ENCODE results near the gene HENMT1. TPM values are rescaled to one million over a fixed set of nuclear protein-coding genes. Genes with fewer than 3 reads are reported as not detected.
"Not testable (repeated sequence)": the region's sequence is repeated elsewhere in the genome, so short reads cannot be mapped to it uniquely, and the experiment has no call there.

Gene HENMT1
- total RNA-seq, 1 experiment from 2014 or later: not detected

DNA sequence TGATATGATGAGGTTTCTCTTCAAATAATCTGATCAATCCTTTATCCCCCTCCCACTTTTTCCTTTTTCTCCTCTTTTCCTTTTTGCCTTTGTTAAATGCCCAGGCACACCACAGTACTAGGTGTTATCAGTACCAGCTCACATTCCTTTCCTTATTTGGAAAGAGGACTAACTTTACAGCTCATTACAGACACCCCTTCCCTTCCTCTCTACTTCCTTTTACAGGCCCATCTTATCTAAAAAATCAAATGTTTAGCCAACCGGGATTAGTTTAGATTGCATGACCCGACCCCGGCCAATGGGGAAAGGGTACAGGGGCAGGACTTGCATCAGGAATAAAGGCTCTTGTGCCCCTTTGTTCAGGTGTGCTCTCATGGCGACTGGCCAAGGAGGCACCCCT, 20.8 kb upstream of the HENMT1 start:
- DNase-seq (ENCODE audit: low read depth, low spot score); in situ Hi-C loops (cut with HindIII; ENCODE audit: low pct_unique_long_range_greater_than_20kb, low sequenced_read_pairs): not testable (repeated sequence)

DNA sequence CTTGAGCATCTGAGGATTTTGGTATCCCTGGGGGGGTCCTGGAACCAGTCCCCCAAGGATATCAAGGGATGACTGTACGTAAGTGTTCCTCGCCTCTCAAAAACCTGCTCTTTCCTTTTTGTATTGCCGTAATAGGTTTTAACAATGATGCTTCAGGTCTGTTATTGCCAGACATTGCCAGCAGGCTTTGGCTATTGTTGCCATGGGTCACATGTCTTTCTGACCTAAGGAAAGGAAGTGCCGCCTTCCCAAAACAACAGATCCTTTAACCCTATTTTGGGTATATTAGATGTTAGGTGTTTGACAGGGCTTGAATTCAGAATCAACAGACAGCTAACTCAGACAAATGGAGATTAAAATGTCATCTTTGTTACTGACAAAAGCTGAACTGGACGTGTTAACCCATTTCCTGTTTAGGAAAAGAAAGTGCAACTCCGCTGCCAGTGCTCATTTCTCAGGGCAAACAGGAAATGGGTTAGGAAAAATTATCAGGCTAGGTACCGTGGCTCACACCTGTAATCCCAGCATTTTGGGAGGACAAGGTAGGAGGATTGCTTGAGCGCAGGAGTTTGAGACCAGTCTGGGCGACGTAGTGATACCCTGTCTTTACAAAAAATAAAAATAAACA, 18.8 kb upstream of the HENMT1 start:
- in situ Hi-C loops (cut with HindIII; ENCODE audit: low pct_unique_long_range_greater_than_20kb, low sequenced_read_pairs): no loop called here
- DNase-seq (ENCODE audit: low read depth, low spot score): peak; percentile 7

DNA sequence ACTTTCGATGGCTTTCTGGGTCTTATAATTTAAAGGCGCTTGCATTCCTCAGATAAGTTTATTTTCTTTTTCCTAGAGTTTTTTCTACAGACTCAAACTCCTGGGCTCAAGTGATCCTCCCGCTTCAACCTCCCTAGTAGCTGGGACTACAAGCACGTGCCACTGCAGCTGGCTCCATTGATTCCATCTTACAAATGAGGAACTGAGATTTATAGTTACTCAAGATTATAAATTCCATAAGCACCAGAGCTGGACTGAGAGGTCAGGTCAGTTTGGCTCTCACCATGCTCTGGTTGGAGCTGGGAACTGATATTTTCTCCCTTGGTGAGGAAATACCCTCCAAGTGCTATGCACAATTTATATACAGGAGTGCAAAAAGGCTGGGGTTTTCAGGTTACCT, 17.8 kb upstream of the HENMT1 start:
- no peak for DNase-seq (ENCODE audit: low read depth, low spot score)
- in situ Hi-C loops (cut with HindIII; ENCODE audit: low pct_unique_long_range_greater_than_20kb, low sequenced_read_pairs): no loop called here

DNA sequence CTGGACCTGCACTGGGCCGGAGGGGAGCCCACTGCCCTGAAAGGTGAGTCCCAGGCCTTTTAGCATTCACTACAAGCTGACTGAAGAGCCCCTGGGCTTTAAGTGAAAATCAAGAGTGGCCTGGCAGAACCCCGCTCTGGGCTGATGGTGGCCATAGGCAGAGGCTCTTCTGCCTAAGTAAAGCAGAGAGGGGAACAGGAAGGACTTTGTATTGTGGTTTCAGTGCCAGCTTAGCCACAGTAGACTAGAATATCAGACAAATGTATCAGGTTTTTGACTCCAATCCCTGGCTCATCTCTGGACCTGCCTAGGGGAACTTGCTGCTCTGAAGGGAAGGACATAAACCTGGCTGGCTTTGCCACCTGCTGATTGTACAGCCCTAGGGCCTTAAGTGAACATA, 10.2 kb upstream of the HENMT1 start:
- in situ Hi-C loops (cut with HindIII; ENCODE audit: low pct_unique_long_range_greater_than_20kb, low sequenced_read_pairs): no loop called here
- no peak for DNase-seq (ENCODE audit: low read depth, low spot score)

DNA sequence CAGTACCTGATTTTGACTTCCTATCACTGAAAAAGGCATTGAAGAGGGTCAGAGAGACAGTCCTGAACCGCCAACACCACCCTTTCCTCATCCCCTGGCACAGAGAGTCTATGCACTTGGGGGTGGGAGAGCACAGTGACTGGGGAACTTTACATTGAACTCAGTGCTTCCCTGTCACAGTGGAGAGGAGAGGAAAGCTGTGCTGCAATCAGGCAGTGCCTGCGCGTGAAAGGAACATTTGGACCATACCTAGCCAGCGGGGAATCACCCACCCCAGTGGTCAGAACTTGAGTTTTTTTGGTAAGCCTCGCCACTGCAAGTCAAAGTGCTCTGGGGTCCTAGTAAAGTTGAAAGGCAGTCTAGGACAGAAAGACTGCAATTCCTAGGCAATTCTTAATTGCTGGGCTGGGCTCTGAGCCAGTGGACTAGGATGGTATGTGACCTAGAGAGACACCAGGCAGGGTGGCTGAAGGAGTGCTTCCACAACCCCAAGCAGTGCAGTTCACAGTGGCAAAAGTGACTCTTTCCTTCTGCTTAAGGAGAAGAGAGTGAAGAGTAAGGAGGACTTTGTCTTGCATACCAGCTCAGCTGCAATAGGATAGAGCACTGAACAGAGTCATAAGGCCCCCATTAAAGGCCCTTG, 9.4 kb upstream of the HENMT1 start:
- in situ Hi-C loops (cut with HindIII; ENCODE audit: low pct_unique_long_range_greater_than_20kb, low sequenced_read_pairs): no loop called here
- DNase-seq (ENCODE audit: low read depth, low spot score): no peak

DNA sequence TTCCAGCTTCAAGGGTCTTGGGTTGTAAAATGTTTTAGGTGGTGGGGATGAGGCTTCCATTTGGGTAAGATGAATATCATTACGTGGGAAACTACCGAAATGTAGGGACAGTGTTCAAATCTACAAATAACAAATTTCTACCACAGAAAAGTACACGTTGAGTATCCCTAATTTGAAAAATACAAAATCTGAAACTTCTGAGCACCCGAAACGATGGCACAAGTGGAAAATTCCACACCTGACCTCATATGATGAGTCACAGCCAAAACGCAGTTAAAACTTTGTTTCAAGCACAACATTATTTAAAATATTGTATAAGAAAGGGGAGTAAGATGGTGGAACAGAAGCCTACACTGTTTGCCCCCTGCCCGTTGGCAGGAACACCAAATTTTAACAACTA, 8.8 kb upstream of the HENMT1 start:
- DNase-seq (ENCODE audit: low read depth, low spot score): no peak
- in situ Hi-C loops (cut with HindIII; ENCODE audit: low pct_unique_long_range_greater_than_20kb, low sequenced_read_pairs): no loop called here

DNA sequence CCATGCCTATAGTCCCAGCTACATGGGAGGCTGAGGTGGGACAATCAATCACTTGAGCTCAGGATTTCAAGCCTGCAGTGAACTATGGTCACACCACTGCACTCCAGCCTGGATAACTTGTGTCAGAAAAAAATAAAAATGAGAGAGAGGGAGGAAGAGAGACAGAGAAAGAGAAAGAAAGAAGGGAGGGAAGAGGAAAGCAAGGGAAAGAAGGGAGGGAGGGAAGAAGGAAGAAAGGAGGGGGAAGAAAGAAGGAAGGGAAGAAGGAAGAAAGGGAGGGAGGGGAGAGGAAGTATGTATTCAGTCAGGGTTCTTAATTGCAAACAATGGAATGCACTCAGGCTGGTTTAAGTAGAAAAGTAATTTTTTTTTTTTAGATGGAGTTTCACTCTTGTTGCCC, 7.9 kb upstream of the HENMT1 start:
- in situ Hi-C loops (cut with HindIII; ENCODE audit: low pct_unique_long_range_greater_than_20kb, low sequenced_read_pairs): no loop called here
- no peak for DNase-seq (ENCODE audit: low read depth, low spot score)

DNA sequence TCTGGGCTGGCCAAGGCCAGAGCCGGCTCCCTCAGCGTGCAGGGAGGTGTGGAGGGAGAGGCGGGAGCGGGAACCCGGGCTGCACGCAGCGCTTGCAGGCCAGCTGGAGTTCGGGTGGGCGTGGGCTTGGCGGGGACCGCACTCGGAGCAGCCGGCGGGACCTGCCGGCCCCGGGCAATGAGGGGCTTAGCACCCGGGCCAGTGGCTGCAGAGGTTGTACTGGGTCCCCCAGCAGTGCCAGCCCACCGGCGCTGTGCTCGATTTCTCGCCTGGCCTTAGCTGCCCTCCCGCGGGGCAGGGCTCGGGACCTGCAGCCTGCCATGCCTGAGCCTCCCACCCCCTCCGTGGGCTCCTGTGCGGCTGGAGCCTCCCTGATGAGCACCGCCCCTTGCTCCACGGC, 6.5 kb upstream of the HENMT1 start:
- DNase-seq (ENCODE audit: low read depth, low spot score); in situ Hi-C loops (cut with HindIII; ENCODE audit: low pct_unique_long_range_greater_than_20kb, low sequenced_read_pairs): not testable (repeated sequence)

DNA sequence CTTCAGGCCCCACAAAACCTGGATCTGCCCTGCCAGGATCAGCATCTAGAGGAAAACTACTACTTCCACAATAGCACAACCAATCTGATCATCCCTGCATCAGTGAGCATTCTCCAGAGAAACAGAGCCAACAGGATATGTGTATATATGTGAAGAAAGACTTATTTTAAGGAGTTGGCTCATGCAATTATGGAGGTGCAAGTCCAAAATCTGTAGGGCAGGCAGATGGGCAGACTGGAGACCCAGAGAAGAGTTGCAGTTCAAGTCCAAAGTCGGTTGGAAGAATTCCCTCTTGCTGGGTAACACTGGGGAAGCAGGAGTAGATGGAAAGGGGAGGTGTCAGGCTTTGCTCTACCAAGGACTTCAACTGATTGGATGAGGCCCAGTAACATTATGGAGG, 4.9 kb upstream of the HENMT1 start:
- no peak for DNase-seq (ENCODE audit: low read depth, low spot score)
- in situ Hi-C loops (cut with HindIII; ENCODE audit: low pct_unique_long_range_greater_than_20kb, low sequenced_read_pairs): no loop called here

DNA sequence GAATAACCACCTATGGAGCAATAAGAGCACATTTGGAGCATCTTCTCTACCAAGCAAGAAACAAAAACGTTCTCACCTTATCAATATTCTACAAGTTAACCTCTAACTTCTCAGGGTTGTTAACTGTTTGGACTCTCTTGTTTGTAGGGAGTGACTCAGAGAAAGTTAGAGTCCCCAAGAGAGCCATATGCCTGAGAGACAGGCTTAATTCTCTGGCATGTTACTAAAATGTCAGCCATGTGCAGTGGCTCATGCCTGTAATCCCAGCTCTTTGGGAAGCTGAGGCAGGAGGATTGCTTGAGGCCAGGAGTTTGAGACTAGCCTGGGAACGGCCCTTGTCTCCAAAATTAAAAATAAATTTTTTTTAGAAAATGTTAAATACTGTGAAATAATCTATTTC, 4.2 kb upstream of the HENMT1 start:
- no peak for DNase-seq (ENCODE audit: low read depth, low spot score)
- in situ Hi-C loops (cut with HindIII; ENCODE audit: low pct_unique_long_range_greater_than_20kb, low sequenced_read_pairs): no loop called here

DNA sequence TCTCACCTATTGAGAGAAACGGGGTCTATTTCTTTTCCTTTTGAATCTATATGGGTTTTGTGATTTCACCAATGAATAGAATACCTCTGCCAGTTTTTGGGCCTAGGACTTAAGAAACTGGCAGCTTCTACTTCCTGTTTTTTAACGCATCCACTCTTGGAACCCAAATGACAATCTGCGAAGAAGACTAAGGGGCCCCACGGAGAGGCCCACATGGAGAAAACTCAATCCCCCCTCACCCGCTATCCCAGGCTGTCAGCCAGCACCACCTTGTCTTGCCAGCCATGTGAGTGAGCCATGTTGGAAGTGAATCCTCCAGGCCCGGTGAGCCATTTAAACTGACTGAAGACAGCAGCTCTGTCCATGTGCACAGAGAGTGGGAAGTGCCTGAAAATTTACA, 3.6 kb upstream of the HENMT1 start:
- in situ Hi-C loops (cut with HindIII; ENCODE audit: low pct_unique_long_range_greater_than_20kb, low sequenced_read_pairs): no loop called here
- no peak for DNase-seq (ENCODE audit: low read depth, low spot score)

DNA sequence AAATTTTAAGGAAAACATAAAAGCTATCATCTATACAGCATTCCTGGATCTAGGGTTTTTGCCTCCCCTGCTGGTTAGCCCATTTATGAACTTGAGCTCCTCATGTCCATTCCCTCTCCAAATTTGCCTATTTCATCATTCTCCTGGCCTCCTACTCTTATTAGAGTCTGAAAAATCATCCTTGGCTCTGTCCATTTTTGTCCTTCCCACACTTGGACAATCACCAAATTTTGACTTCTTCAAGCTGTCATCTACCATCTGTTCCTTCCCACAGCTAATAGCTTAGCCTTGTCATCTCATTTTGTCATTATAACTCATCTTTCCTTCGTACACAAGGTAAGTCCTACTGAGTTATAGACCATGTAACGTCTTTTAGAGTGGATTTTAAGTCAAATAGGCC, 2.2 kb upstream of the HENMT1 start:
- DNase-seq (ENCODE audit: low read depth, low spot score): no peak
- in situ Hi-C loops (cut with HindIII; ENCODE audit: low pct_unique_long_range_greater_than_20kb, low sequenced_read_pairs): no loop called here

DNA sequence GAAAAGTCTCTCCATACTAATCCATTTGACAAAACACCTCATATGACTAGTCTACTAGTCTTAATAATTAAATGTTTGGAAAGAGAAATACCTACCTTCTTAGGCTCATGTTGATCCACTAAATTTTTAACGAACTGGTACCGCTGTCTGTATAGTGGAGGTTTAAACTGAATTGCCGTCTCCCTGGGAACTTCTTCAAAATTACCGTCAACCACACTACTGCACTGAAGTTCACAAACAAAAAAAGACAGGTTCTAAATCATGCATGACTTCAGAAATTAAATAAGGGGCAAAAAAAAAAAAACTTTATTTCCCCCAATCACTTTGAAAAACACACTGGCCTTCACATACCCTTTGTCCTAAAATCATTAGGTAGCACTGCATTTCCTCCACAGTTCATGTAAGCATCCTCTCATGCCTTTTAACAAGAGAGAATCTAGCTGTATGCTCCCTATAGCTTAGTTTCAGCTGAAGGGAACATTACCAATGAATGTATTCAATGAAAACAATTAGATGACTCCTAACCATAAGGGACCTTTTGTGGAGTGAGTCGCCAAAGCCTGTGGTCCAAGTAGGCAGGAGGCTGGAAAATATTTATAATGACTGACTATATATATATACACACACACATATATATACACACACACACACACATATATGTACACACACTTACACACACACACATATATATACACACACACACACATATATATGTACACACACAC, 3.4 kb downstream of the HENMT1 start:
- DNase-seq (ENCODE audit: low read depth, low spot score): no peak
- in situ Hi-C loops (cut with HindIII; ENCODE audit: low pct_unique_long_range_greater_than_20kb, low sequenced_read_pairs): no loop called here

DNA sequence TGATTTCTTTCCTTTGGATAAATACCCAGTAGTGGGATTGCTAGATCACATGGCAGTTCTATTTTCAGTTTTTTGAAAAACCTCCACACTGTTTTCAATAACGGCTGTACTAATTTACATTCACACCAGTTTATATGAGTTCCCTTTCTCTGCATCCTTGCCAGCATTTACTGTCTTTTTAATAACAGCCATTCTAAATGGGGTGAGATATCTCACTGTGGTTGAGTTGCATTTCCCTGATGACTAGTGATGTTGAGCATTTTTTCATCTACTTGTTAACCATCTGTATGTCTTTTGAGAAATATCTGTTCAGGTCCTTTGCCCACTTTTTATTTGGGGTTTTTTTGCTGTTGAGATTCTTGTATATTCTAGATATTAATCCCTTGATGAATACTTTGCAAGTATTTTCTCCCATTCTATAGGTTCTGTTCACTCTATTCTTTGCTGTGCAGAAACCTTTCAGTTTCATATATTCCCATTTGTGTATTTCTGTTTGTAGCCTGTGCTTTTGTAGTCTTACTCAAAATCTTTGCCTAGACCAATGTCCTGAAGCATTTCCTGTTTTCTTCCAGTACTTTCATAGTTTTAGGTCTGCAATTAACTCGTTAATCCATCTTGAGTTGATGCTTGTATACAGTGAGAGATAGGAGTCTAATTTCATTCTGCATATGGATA, 7.3 kb downstream of the HENMT1 start:
- in situ Hi-C loops (cut with HindIII; ENCODE audit: low pct_unique_long_range_greater_than_20kb, low sequenced_read_pairs): no loop called here
- no peak for DNase-seq (ENCODE audit: low read depth, low spot score)

DNA sequence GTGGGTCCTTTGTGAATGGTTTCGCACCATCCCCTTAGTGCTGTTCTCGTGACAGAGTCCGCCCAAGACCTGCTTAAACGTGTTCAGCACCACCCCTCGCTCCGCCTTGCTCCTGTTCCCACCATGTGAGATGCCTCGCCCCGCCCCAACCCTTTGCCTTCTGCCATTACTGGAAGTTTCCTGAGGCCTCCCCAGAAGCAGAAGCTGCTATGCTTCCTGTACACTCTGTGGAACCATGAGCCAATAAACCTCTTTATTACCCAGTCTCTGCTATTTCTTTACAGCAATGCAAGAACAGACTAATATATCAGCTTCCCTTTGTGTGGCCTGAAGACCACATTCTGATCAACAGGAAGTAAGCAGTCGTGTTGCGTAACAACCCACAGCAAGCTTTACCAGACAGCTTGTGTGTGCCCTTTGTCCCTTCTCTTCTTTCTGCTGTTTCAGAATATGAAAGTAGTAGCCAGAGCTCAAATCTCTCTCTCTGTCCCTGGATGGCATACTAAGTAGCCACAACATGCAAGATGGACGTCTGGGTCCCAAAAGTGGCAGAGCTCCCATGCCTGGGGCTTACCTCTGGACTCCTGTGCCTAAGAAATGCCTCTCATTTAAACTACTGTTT, 14.1 kb downstream of the HENMT1 start:
- in situ Hi-C loops (cut with HindIII; ENCODE audit: low pct_unique_long_range_greater_than_20kb, low sequenced_read_pairs): no loop called here
- peak; percentile 64 for DNase-seq (ENCODE audit: low read depth, low spot score)

DNA sequence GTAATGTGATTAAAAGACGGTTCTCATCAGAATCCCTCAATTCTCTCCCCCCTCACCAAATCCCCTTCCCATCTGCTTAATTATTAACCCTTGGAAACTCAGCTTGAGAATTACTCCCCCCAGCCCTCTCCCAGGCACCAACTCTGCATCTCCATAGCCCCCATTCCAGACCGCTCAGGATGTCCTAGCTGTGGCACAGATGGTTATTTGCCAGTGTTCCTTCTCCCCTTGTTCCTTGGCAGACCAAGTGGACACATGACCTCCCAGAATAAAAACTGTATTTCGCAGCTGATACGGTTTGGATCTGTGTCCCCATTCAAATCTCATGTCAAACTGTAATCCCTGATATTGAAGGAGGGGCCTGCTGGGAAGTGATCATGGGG, 14.6 kb downstream of the HENMT1 start:
- in situ Hi-C loops (cut with HindIII; ENCODE audit: low pct_unique_long_range_greater_than_20kb, low sequenced_read_pairs): no loop called here
- DNase-seq (ENCODE audit: low read depth, low spot score): no peak

DNA sequence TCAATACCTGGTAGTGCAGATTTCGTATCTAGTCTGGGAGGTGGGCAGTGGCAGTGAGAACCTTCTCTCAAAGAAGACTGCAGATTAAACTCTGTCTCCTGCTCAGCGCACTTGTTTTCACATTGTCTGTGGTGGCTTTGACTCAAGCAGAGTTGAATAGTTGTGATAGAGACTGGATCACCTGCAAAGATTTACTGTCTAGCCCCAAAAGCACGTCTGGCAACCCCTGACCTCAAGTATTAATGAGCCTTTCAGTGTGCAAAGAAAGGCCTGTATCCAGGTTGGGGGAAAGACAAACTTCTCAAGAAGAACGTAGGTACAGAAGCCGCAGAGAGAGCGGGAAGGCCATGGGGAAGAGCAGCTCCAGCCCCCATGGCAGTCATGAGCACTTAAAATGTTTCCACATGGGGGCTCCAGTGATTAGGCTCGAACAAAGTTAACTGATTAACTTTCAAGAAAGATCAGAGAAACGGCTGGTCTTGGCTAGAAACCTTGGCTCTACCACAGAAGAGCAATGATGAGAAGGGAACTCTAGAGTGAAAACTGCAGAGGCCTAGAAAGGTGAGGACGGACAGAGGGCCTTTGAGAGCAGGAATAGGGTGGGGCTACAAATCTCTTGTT, 15.2 kb downstream of the HENMT1 start:
- DNase-seq (ENCODE audit: low read depth, low spot score): no peak
- in situ Hi-C loops (cut with HindIII; ENCODE audit: low pct_unique_long_range_greater_than_20kb, low sequenced_read_pairs): no loop called here

DNA sequence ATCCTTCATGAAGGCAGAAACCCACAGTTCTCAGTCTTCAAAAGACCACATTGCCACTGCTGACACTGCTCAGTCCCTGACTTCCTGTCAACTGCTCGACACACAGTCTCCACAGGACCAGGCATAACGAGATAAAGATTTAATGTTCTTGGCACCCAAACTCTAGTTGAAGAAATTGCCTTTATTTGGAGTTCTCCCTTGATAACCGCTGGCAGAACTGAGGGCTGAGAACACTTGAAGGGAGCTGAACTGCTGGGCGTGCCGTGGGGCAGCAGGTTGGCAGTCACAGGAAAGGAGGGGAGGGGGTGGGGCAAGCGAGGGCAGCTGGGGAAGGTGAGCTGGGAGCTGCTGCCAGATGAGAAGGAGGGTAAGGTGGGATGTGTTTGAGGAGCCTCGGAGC, 15.9 kb downstream of the HENMT1 start:
- in situ Hi-C loops (cut with HindIII; ENCODE audit: low pct_unique_long_range_greater_than_20kb, low sequenced_read_pairs): no loop called here
- DNase-seq (ENCODE audit: low read depth, low spot score): no peak
